ENCODE data around the gene PLEKHG2.
"Not testable (repeated sequence)": the region's sequence is repeated elsewhere in the genome, so short reads cannot be mapped to it uniquely, and the experiment has no call there.

The PLEKHG2 gene

GRCh38 chr19:39412100-39412866, at the start of gene PLEKHG2:
Gene PLEKHG2 (plus strand): TSS chr19:39412669. CDS start chr19:39414087, 1,418 bp downstream.
- DNase-seq: peak; percentile 99

- DNase-seq: no peak
Measured at GRCh38 chr19:39362682-39363657, 49.5 kb upstream of the PLEKHG2 start.

- no peak for DNase-seq
Measured at GRCh38 chr19:39363901-39364457, 48.5 kb upstream of the PLEKHG2 start.

- DNase-seq: no peak
Measured at GRCh38 chr19:39365531-39365930, 46.9 kb upstream of the PLEKHG2 start.

- no peak for DNase-seq
Measured at GRCh38 chr19:39369200-39369599, 43.3 kb upstream of the PLEKHG2 start.

GRCh38 chr19:39370735-39371134, 41.7 kb upstream of the PLEKHG2 start:
- DNase-seq: no peak

GRCh38 chr19:39372047-39372802, 40.2 kb upstream of the PLEKHG2 start:
- DNase-seq: no peak

GRCh38 chr19:39372941-39373340, 39.5 kb upstream of the PLEKHG2 start:
- no peak for DNase-seq

GRCh38 chr19:39375929-39376328, 36.5 kb upstream of the PLEKHG2 start:
- no peak for DNase-seq

- no peak for DNase-seq
Measured at GRCh38 chr19:39377373-39378362, 34.8 kb upstream of the PLEKHG2 start.

- not testable (repeated sequence) for DNase-seq
Measured at GRCh38 chr19:39379366-39379765, 33.1 kb upstream of the PLEKHG2 start.

GRCh38 chr19:39379865-39380396, 32.5 kb upstream of the PLEKHG2 start:
- DNase-seq: no peak

GRCh38 chr19:39380521-39381502, 31.7 kb upstream of the PLEKHG2 start:
- DNase-seq: no peak

GRCh38 chr19:39381910-39382611, 30.4 kb upstream of the PLEKHG2 start:
- DNase-seq: no peak

GRCh38 chr19:39382991-39383828, 29.3 kb upstream of the PLEKHG2 start:
- no peak for DNase-seq

GRCh38 chr19:39384839-39385568, 27.5 kb upstream of the PLEKHG2 start:
- DNase-seq: no peak

- DNase-seq: no peak
Measured at GRCh38 chr19:39385629-39386411, 26.6 kb upstream of the PLEKHG2 start.

Measured in NCI-H446 treated with DMSO at 0.1 percent for 48 hours (cell line).